OCI-LY7 (cell line): Measurements from ENCODE around the gene OCRL. TPM values are rescaled to one million over a fixed set of nuclear protein-coding genes. Genes with fewer than 3 reads are reported as not detected.

ENCODE experiments used
- BruUV-seq: library from RNA; stranded (reverse); fragments of 400-500 nt; replicated peaks from 2 replicates; lab custom pipeline; 2021; lab: Mats Ljungman, UMichigan
- CTCF ChIA-PET: fragments of 300-600 bp; sonication (Branson Sonifier 250); formaldehyde crosslinking; loops from one replicate; lab custom pipeline; 2022; ENCODE audit warnings: antibody characterized with exemption; ENCODE audit not compliant: unreplicated experiment; lab: Charles Lee
- POLR2A ChIA-PET: fragments of 300-600 bp; sonication (Branson Sonifier 250); formaldehyde crosslinking; loops from one replicate; lab custom pipeline; 2022; ENCODE audit warnings: antibody characterized with exemption; lab: Charles Lee
- DNase-seq: peaks from one replicate; pipeline ENCODE4 v3.0.0-alpha.2; 2015; ENCODE audit warnings: low spot score
- H2AFZ ChIP-seq: fragments of 200-600 bp; sonication (generic), shearing (Covaris generic); 2 replicates; pipeline ENCODE4 v1.6.1; 2014; ENCODE audit warnings: mild to moderate bottlenecking, antibody characterized with exemption, low read length, moderate library complexity
- H3K27ac ChIP-seq: fragments of 200-600 bp; sonication (generic); 2 replicates; pipeline ENCODE4 v1.5.1; 2014; ENCODE audit warnings: mixed run types, low read depth, mild to moderate bottlenecking, moderate library complexity, low read length, inconsistent platforms; ENCODE audit not compliant: poor library complexity, severe bottlenecking
- H3K36me3 ChIP-seq: fragments of 200-600 bp; sonication (generic); 2 replicates; pipeline ENCODE4 v1.6.1; 2014; ENCODE audit warnings: mild to moderate bottlenecking, antibody characterized with exemption, low read length, moderate library complexity, mixed read lengths; ENCODE audit not compliant: insufficient read depth
- H3K4me1 ChIP-seq: fragments of 200-600 bp; sonication (generic); 2 replicates; pipeline ENCODE4 v1.5.1; 2014; ENCODE audit warnings: mild to moderate bottlenecking, low read length; ENCODE audit not compliant: insufficient read depth, poor library complexity, severe bottlenecking
- H3K4me2 ChIP-seq: fragments of 200-600 bp; sonication (generic); 2 replicates; pipeline ENCODE4 v1.6.1; 2014; ENCODE audit warnings: mild to moderate bottlenecking, low read length
- H3K4me3 ChIP-seq: fragments of 200-600 bp; sonication (generic); 2 replicates; pipeline ENCODE4 v1.5.1; 2014; ENCODE audit warnings: mild to moderate bottlenecking, low read depth, low read length; ENCODE audit not compliant: poor library complexity, severe bottlenecking
- H3K79me2 ChIP-seq: fragments of 200-600 bp; sonication (generic); 2 replicates; pipeline ENCODE4 v1.6.1; 2016; ENCODE audit warnings: low read depth, mild to moderate bottlenecking, low read length, moderate library complexity, mixed read lengths; ENCODE audit not compliant: insufficient read depth
- H3K9me2 ChIP-seq: fragments of 200-600 bp; sonication (generic); 2 replicates; pipeline ENCODE4 v1.6.1; 2016; ENCODE audit warnings: mild to moderate bottlenecking, low read length, mixed read lengths; ENCODE audit not compliant: insufficient read depth
- H3K9me3 ChIP-seq: fragments of 200-600 bp; sonication (generic); 2 replicates; pipeline ENCODE4 v1.6.1; 2014; ENCODE audit warnings: mild to moderate bottlenecking, mixed run types, low read length, mixed read lengths
- H4K20me1 ChIP-seq: fragments of 200-600 bp; sonication (generic); 2 replicates; pipeline ENCODE4 v1.6.1; 2014; ENCODE audit warnings: mild to moderate bottlenecking, antibody characterized with exemption, low read length, moderate library complexity, mixed read lengths; ENCODE audit not compliant: insufficient read depth
- EZH2phosphoT487 ChIP-seq: fragments of 200-600 bp; sonication (generic); IDR thresholded peaks from 2 replicates; pipeline ENCODE4 v1.6.1; 2018; ENCODE audit warnings: low read depth, borderline replicate concordance, mild to moderate bottlenecking, mixed run types, antibody characterized with exemption, low read length, moderate library complexity, mixed read lengths
- intact Hi-C: fragments of 100-400 bp; cut with micrococcal nuclease; formaldehyde crosslinking; loops from one replicate; pipeline ENCODE4 v1.10.0; 2022; ENCODE audit not compliant: unreplicated experiment
- total RNA-seq, 2 experiments: library from RNA; depleted of rRNA in 1 of 2; stranded (reverse); fragments of >200 nt in 1 of 2; shearing (Covaris generic) in 1 of 2; gene quantifications; 2 replicates each; pipeline ENCODE4 v1.2.3, GENCODE V29; 2014 to 2022
- TF ChIP-seq, protein P1 (sequence below): fragments of 200-600 bp; sonication (generic); conservative IDR thresholded peaks from 2 replicates; pipeline ENCODE4 v1.5.1; 2014; ENCODE audit warnings: mild to moderate bottlenecking, antibody characterized with exemption, low read length, moderate library complexity, mixed read lengths

The OCRL gene
- total RNA-seq, 2 experiments from 2014 or later, result 3.1 to 6.7 TPM

DNA sequence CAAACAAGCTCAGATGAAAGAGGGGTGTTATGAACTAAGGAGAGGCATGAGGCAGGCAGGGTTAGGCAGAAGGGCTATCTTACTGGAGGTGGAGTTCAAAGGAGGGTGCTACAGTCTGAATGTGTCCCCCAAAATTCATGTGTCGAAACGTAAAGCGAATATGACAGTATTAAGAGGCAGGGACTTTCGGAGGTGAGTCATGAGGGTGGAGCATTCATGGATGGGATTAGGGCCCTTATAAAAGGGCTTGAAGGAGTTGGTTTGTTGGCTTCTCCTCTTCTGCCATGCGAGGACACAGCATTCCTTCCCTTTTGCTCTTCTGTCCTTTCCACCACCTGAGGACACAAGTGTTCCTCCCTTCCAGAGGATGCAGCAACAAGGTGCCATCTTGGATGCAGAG lies 91.8 kb downstream of the OCRL start:
- no TSS peak for BruUV-seq
- Histone ChIP-seq H3K36me3 (no peaks in the 10 kb centered on the region), H3K79me2 (no peaks in the 10 kb centered on the region), H3K9me2 (no peaks in the 10 kb centered on the region), H3K4me2 (no peak overlapping the region), H3K4me1 (no peaks in the 10 kb centered on the region), H4K20me1 (no peaks in the 10 kb centered on the region), H2AFZ (no peak overlapping the region), H3K4me3 (no peak overlapping the region), H3K9me3 (no peaks in the 10 kb centered on the region), H3K27ac (no peak overlapping the region)
- POLR2A ChIA-PET, result no interaction called here
- CTCF ChIA-PET, result no interaction called here
- no peak for TF ChIP-seq EZH2phosphoT487
- TF ChIP-seq, protein P1, sequence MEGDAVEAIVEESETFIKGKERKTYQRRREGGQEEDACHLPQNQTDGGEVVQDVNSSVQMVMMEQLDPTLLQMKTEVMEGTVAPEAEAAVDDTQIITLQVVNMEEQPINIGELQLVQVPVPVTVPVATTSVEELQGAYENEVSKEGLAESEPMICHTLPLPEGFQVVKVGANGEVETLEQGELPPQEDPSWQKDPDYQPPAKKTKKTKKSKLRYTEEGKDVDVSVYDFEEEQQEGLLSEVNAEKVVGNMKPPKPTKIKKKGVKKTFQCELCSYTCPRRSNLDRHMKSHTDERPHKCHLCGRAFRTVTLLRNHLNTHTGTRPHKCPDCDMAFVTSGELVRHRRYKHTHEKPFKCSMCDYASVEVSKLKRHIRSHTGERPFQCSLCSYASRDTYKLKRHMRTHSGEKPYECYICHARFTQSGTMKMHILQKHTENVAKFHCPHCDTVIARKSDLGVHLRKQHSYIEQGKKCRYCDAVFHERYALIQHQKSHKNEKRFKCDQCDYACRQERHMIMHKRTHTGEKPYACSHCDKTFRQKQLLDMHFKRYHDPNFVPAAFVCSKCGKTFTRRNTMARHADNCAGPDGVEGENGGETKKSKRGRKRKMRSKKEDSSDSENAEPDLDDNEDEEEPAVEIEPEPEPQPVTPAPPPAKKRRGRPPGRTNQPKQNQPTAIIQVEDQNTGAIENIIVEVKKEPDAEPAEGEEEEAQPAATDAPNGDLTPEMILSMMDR, result no peak
- intact Hi-C loops, result loop anchor here (10.0 kb wide), 1 partner anchor 253 kb away; no protein-coding TSS in a partner anchor
- no peak for DNase-seq

DNA sequence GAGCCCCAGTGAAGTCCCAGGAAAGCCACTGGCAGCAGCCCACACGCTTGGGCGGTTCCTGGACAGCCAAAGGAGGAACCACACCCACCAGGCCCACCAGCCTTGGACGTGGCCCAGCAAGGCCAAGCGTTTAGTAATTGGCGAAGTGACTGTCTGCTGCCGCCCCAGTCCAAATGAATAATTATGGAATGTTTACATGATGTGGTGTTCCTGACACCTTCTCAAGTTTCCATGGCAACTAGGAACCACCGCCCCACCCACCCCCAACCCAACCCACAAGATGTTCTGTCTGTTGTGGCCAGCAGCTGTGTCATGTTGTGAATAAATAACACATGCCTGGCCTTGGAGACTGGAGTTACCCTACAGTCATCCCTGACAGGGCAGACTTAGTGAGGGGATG lies 92.4 kb downstream of the OCRL start:
- H4K20me1 ChIP-seq, result no peaks in the 10 kb centered on the region
- no peak for DNase-seq
- H3K4me2 ChIP-seq, result no peak overlapping the region
- H2AFZ ChIP-seq, result no peak overlapping the region
- no peaks in the 10 kb centered on the region for H3K36me3 ChIP-seq
- no peak for TF ChIP-seq EZH2phosphoT487
- TF ChIP-seq, protein P1, result no peak
- no peak overlapping the region for H3K27ac ChIP-seq
- CTCF ChIA-PET, result no interaction called here
- H3K79me2 ChIP-seq, result no peaks in the 10 kb centered on the region
- no peak overlapping the region for H3K4me3 ChIP-seq
- H3K9me2 ChIP-seq, result no peaks in the 10 kb centered on the region
- no peaks in the 10 kb centered on the region for H3K4me1 ChIP-seq
- POLR2A ChIA-PET, result no interaction called here
- H3K9me3 ChIP-seq, result no peaks in the 10 kb centered on the region
- intact Hi-C loops, result loop anchor here (10.0 kb wide), 1 partner anchor 252 kb away; no protein-coding TSS in a partner anchor
- no TSS peak for BruUV-seq

DNA sequence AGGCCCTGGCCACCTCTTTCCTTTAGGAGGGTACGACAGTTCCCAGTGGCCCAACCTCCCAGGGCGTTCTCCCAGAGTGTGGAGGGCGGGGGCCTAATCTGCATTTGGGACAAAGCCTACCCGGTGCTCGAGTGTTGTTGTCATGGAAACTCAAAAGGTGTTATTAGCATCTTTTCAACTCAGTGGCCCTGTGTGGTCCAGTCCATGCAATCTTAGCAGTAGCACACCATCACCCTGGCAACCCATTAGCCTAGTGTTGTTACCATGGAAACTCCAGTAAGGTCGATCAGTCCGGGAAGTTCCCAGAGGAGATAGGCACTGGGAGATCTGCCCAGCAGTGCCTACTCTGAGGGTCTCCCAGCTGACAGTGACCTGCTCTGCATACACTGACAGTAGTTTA lies 94.5 kb downstream of the OCRL start:
- H3K4me2 ChIP-seq, result no peak overlapping the region
- DNase-seq, result no peak
- no peaks in the 10 kb centered on the region for H4K20me1 ChIP-seq
- no peaks in the 10 kb centered on the region for H3K79me2 ChIP-seq
- H3K4me3 ChIP-seq, result no peak overlapping the region
- CTCF ChIA-PET, result no interaction called here
- H3K9me3 ChIP-seq, result no peaks in the 10 kb centered on the region
- no peaks in the 10 kb centered on the region for H3K36me3 ChIP-seq
- no peaks in the 10 kb centered on the region for H3K4me1 ChIP-seq
- H3K27ac ChIP-seq, result no peak overlapping the region
- intact Hi-C loops, result loop anchor here (10.0 kb wide), 1 partner anchor 250 kb away; no protein-coding TSS in a partner anchor
- H3K9me2 ChIP-seq, result no peaks in the 10 kb centered on the region
- no peak overlapping the region for H2AFZ ChIP-seq
- BruUV-seq, result no TSS peak
- TF ChIP-seq EZH2phosphoT487, result no peak
- TF ChIP-seq, protein P1, result no peak
- POLR2A ChIA-PET, result interaction anchor here (0.6 kb wide), 1 partner anchor 1696 kb away, joined by 3 read pairs; no protein-coding TSS in a partner anchor
